Loucy (cell line): ENCODE data around the gene CCDC73.

Experiments used
- H2AFZ ChIP-seq: fragments of 200-600 bp; sonication (generic); 2 replicates; pipeline ENCODE4 v1.6.0; 2016; ENCODE audit warnings: antibody characterized with exemption, mild to moderate bottlenecking, low read length, moderate library complexity
- H3F3A ChIP-seq: fragments of 200-600 bp; 2 replicates; pipeline ENCODE4 v1.6.0; 2016; ENCODE audit warnings: antibody characterized with exemption, low read depth, mild to moderate bottlenecking
- H3K27me3 ChIP-seq: fragments of 200-600 bp; sonication (generic); 2 replicates; pipeline ENCODE4 v1.6.1; 2014; ENCODE audit warnings: low read length, mild to moderate bottlenecking; ENCODE audit not compliant: insufficient read depth, poor library complexity, severe bottlenecking
- H3K36me3 ChIP-seq: fragments of 200-600 bp; sonication (generic); 2 replicates; pipeline ENCODE4 v1.6.1; 2016; ENCODE audit warnings: low read length; ENCODE audit not compliant: insufficient read depth
- H3K4me1 ChIP-seq: fragments of 200-600 bp; sonication (generic); 2 replicates; pipeline ENCODE4 v1.5.1; 2014; ENCODE audit warnings: low read length, mild to moderate bottlenecking; ENCODE audit not compliant: insufficient read depth, poor library complexity, severe bottlenecking
- H3K4me2 ChIP-seq: fragments of 200-600 bp; sonication (generic); 2 replicates; pipeline ENCODE4 v1.6.0; 2014; ENCODE audit warnings: antibody characterized with exemption, low read length, low read depth, mild to moderate bottlenecking; ENCODE audit not compliant: poor library complexity, severe bottlenecking
- H3K4me3 ChIP-seq: fragments of 200-600 bp; sonication (generic); 2 replicates; pipeline ENCODE4 v1.5.1; 2014; ENCODE audit warnings: low read length, mild to moderate bottlenecking, mixed read lengths; ENCODE audit not compliant: poor library complexity, severe bottlenecking
- H3K79me2 ChIP-seq: fragments of 200-600 bp; sonication (generic); 2 replicates; pipeline ENCODE4 v1.6.1; 2014; ENCODE audit warnings: low read length; ENCODE audit not compliant: insufficient read depth
- H3K9ac ChIP-seq: fragments of 200-600 bp; sonication (generic); 2 replicates; pipeline ENCODE4 v1.6.0; 2014; ENCODE audit warnings: mild to moderate bottlenecking, low read depth, low read length, moderate library complexity; ENCODE audit not compliant: poor library complexity, severe bottlenecking
- H3K9me2 ChIP-seq: fragments of 200-600 bp; sonication (generic); replicated peaks from 2 replicates; pipeline ENCODE4 v1.6.1; 2016; ENCODE audit warnings: low read depth, low read length, mixed read lengths
- H3K9me3 ChIP-seq: fragments of 200-600 bp; sonication (generic); 2 replicates; pipeline ENCODE4 v1.6.1; 2014; ENCODE audit warnings: mild to moderate bottlenecking, antibody characterized with exemption, low read length, low read depth; ENCODE audit not compliant: insufficient read depth
- H4K20me1 ChIP-seq: fragments of 200-600 bp; sonication (generic); 2 replicates; pipeline ENCODE4 v1.6.0; 2014; ENCODE audit warnings: antibody characterized with exemption, low read length, mild to moderate bottlenecking; ENCODE audit not compliant: insufficient read depth, poor library complexity, severe bottlenecking
- EZH2phosphoT487 ChIP-seq: fragments of 200-600 bp; IDR thresholded peaks from 2 replicates; pipeline ENCODE4 v1.6.1; 2018; ENCODE audit warnings: antibody characterized with exemption, mild to moderate bottlenecking, moderate library complexity, borderline replicate concordance
- TF ChIP-seq, protein P1 (sequence below): fragments of 200-600 bp; sonication (generic); conservative IDR thresholded peaks from 2 replicates; pipeline ENCODE4 v1.5.1; 2014; ENCODE audit warnings: mild to moderate bottlenecking, antibody characterized with exemption, low read length

CCDC73 gene

DNA sequence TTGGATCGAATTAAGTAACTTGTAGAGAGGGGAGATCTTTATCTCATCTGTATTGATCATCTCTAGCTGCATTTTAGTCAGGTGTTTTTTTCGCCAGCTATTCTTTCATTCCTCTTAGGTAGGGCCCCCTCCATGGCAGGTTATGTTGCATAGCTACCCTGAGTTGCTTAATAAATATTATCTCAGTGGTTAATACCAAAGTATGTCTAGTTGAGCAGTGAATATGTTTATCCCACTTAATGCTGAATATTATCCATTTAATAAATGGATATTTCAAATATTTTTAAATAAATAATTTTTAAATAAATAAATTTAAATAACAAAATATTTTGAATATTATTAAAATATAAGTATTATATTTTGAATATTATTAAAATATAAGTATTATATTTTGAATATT is 44.8 kb upstream of the CCDC73 start:
- Histone ChIP-seq H4K20me1 (no peaks in the 10 kb centered on the region), H3K4me3 (no peak overlapping the region), H3K36me3 (no peaks in the 10 kb centered on the region), H3K9me3 (no peaks in the 10 kb centered on the region), H3K4me1 (no peaks in the 10 kb centered on the region), H3K79me2 (no peaks in the 10 kb centered on the region), H3K9ac (no peak overlapping the region), H3F3A (no peaks in the 10 kb centered on the region), H3K4me2 (no peak overlapping the region), H3K27me3 (no peaks in the 10 kb centered on the region), H2AFZ (no peak overlapping the region), H3K9me2 (no peaks in the 10 kb centered on the region)
- TF ChIP-seq, protein P1, sequence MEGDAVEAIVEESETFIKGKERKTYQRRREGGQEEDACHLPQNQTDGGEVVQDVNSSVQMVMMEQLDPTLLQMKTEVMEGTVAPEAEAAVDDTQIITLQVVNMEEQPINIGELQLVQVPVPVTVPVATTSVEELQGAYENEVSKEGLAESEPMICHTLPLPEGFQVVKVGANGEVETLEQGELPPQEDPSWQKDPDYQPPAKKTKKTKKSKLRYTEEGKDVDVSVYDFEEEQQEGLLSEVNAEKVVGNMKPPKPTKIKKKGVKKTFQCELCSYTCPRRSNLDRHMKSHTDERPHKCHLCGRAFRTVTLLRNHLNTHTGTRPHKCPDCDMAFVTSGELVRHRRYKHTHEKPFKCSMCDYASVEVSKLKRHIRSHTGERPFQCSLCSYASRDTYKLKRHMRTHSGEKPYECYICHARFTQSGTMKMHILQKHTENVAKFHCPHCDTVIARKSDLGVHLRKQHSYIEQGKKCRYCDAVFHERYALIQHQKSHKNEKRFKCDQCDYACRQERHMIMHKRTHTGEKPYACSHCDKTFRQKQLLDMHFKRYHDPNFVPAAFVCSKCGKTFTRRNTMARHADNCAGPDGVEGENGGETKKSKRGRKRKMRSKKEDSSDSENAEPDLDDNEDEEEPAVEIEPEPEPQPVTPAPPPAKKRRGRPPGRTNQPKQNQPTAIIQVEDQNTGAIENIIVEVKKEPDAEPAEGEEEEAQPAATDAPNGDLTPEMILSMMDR: no peak
- TF ChIP-seq EZH2phosphoT487: no peak

DNA sequence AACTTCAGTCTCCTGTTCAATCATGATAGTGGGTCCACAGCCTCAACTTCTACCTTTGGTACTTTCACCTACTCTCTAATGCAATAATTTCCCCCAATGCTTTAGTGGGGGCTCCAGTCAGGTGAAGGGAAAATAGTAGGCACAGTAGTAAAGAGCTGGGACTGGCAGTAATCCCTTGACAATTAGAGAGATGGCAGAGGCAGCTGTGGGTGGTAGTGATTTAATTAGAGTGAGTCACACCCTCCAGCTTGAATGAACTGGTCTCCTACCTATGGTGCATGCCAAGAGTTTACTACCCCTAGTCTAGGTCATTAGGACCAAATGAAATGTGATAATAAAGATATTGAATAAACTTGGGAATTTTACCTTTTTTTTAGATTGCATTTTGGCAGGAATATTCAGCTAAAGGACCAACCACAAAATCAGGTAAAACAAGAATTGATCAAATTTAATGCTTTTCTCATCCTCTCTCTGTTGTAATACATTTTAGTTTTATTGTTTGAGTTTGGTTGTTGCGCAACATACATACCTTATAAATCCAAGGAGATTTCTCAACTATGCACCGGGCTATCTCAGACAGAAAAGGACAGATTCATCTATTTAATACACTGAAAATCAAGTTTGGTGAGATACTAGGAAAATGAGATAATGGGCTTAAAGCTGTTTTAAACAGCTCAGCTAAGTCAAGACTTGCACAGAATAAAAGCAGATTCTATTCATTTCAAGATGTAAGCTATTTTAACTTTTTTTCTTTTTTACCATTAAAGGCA is 44.2 kb upstream of the CCDC73 start:
- H3K36me3 ChIP-seq: no peaks in the 10 kb centered on the region
- no peaks in the 10 kb centered on the region for H3F3A ChIP-seq
- H4K20me1 ChIP-seq: no peaks in the 10 kb centered on the region
- no peaks in the 10 kb centered on the region for H3K4me1 ChIP-seq
- H3K9ac ChIP-seq: no peak overlapping the region
- H3K79me2 ChIP-seq: no peaks in the 10 kb centered on the region
- TF ChIP-seq EZH2phosphoT487: no peak
- TF ChIP-seq, protein P1: no peak
- H3K4me2 ChIP-seq: no peak overlapping the region
- no peaks in the 10 kb centered on the region for H3K9me2 ChIP-seq
- no peak overlapping the region for H3K4me3 ChIP-seq
- no peak overlapping the region for H2AFZ ChIP-seq
- H3K27me3 ChIP-seq: no peaks in the 10 kb centered on the region
- no peaks in the 10 kb centered on the region for H3K9me3 ChIP-seq

DNA sequence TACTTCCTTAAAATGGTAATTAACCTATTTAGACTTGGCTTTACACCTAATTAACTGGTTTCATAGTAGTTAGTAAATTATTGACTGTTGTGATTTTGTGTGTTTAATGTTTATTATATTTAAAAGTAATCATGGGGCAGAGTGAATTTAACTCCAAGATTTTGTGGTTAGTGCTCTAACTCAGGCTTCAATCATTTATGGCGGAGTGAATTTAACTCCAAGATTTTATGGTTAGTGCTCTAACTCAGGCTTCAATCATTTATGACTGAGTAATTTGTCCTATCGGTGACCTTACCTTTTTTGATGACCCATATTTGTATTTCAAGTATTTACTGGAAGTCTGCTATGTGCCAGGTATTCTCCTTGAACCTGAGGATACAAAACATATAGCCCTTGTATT is 42.5 kb upstream of the CCDC73 start:
- Histone ChIP-seq H3K4me2 (no peak overlapping the region), H3K36me3 (no peaks in the 10 kb centered on the region), H3K4me3 (no peak overlapping the region), H3K27me3 (no peaks in the 10 kb centered on the region), H2AFZ (no peak overlapping the region), H3K4me1 (no peaks in the 10 kb centered on the region), H3K9me3 (no peaks in the 10 kb centered on the region), H3K9ac (no peak overlapping the region), H3F3A (no peaks in the 10 kb centered on the region), H4K20me1 (no peaks in the 10 kb centered on the region), H3K9me2 (no peaks in the 10 kb centered on the region), H3K79me2 (no peaks in the 10 kb centered on the region)
- TF ChIP-seq, protein P1: no peak
- no peak for TF ChIP-seq EZH2phosphoT487
